Body of pancreas (tissue), 4 donors: ENCODE results near the gene NUP214. TPM values are rescaled to one million over a fixed set of nuclear protein-coding genes. Genes with fewer than 3 reads are reported as not detected.

Source experiments
- ATAC-seq: fragments of 150-250 bp; one replicate; pipeline ENCODE4 v1.9.1; 2016
- DNase-seq, 4 donors: peaks; one replicate each; pipeline ENCODE4 v3.0.0-alpha.2; 2019
- H3K27ac ChIP-seq, 4 donors: fragments of 200-600 bp; sonication (generic); 1 replicate in 3 of 4; 2 replicates in 1 of 4; pipeline versions ENCODE4 v1.5.1 to v1.6.1; 2016 to 2019; ENCODE audit warnings: mild to moderate bottlenecking in 1 of 4, mixed read lengths in 1 of 4, moderate library complexity in 1 of 4
- H3K27me3 ChIP-seq, 2 donors: fragments of 200-600 bp; sonication (generic); one replicate each; pipeline ENCODE4 v1.6.0; 2016; ENCODE audit warnings: mild to moderate bottlenecking in 1 of 2
- H3K36me3 ChIP-seq, 2 donors: fragments of 200-600 bp; sonication (generic); replicated peaks in 1 of 2; 2 replicates each; pipeline ENCODE4 v1.5.1; 2016; ENCODE audit warnings: low read depth in 2 of 2; ENCODE audit not compliant: insufficient read depth in 1 of 2
- H3K4me1 ChIP-seq: fragments of 200-600 bp; sonication (generic); one replicate; pipeline ENCODE4 v1.6.0; 2016
- H3K4me3 ChIP-seq, 2 donors: fragments of 200-600 bp; sonication (generic); 1 replicate in 1 of 2; 2 replicates in 1 of 2; pipeline ENCODE4 v1.5.1; 2016 to 2019
- H3K9me3 ChIP-seq, 3 donors: fragments of 200-600 bp; sonication (generic); 1 replicate in 2 of 3; 2 replicates in 1 of 3; pipeline ENCODE4 v1.5.1; 2016
- CTCF ChIP-seq, 7 experiments: fragments of 450-650 bp in 4 of 7; fragments of 200-600 bp in 3 of 7; sonication (generic) in 3 of 7; IDR thresholded peaks; one replicate each; pipeline ENCODE4 v1.5.1; 2016 to 2019; ENCODE audit warnings: antibody characterized with exemption in 7 of 7
- POLR2A ChIP-seq, 3 donors: fragments of 450-650 bp; IDR thresholded peaks; one replicate each; pipeline ENCODE4 v1.6.1; 2016; ENCODE audit warnings: antibody characterized with exemption in 3 of 3, mild to moderate bottlenecking in 2 of 3
- WGBS, 2 donors: methylation state at CpG; one replicate each; pipeline ENCODE4 v1.1.5; 2017; 5-methylcytosine and 5-hydroxymethylcytosine counted together
- intact Hi-C: fragments of 100-400 bp; cut with DNase I; formaldehyde crosslinking; loops from one replicate; pipeline ENCODE4 v1.15.1; 2023
- total RNA-seq, 2 donors: library from RNA; depleted of rRNA; stranded (reverse); fragments of >200 nt; gene quantifications; one replicate each; pipeline ENCODE4 v1.1.0, GENCODE V29; 2016

The NUP214 gene
- total RNA-seq, 2 donors from 2014 or later: 24.7 to 29.6 TPM

GRCh38 chr9:131258186-131258585 lies 132.8 kb downstream of the NUP214 start:
- ATAC-seq (no peak), DNase-seq (no peak)
- intact Hi-C loops: no loop called here
- Histone ChIP-seq H3K36me3 (no peaks in the 10 kb centered on the region), H3K9me3 (no peaks in the 10 kb centered on the region), H3K4me1 (no peaks in the 10 kb centered on the region), H3K4me3 (no peak overlapping the region), H3K27me3 (no peaks in the 10 kb centered on the region), H3K27ac (no peak overlapping the region)
- WGBS, 2 donors: 63 to 68% methylated on average over 12 to 14 of the region's 15 CpGs
- TF ChIP-seq POLR2A (IDR thresholded peaks at IDR 0.05) (no peak), CTCF (IDR thresholded peaks at IDR 0.05) (no peak)

GRCh38 chr9:131258698-131259431 lies 133.5 kb downstream of the NUP214 start:
- DNase-seq: no peak
- intact Hi-C loops: no loop called here

GRCh38 chr9:131259432-131259898 lies 134.1 kb downstream of the NUP214 start:
- Histone ChIP-seq H3K36me3 (no peaks in the 10 kb centered on the region), H3K27me3 (no peaks in the 10 kb centered on the region), H3K27ac (no peak overlapping the region), H3K9me3 (no peaks in the 10 kb centered on the region), H3K4me1 (no peaks in the 10 kb centered on the region), H3K4me3 (no peak overlapping the region)
- intact Hi-C loops: no loop called here
- DNase-seq: no peak
- TF ChIP-seq CTCF (IDR thresholded peaks at IDR 0.05): no peak
- no peak for TF ChIP-seq POLR2A (IDR thresholded peaks at IDR 0.05)
- ATAC-seq: no peak
- 88 to 90% methylated on average over 11 to 12 of the region's 12 CpGs for WGBS, 2 donors

More at GRCh38 chr9:131258698-131259431, 133.5 kb downstream of the NUP214 start:
- Histone ChIP-seq H3K27ac (no peak overlapping the region), H3K4me3 (no peak overlapping the region), H3K9me3 (no peaks in the 10 kb centered on the region), H3K36me3 (no peaks in the 10 kb centered on the region), H3K4me1 (no peaks in the 10 kb centered on the region), H3K27me3 (no peaks in the 10 kb centered on the region)
- 64 to 68% methylated on average over 20 to 25 of the region's 25 CpGs for WGBS, 2 donors
- TF ChIP-seq CTCF (IDR thresholded peaks at IDR 0.05) (no peak), POLR2A (IDR thresholded peaks at IDR 0.05) (no peak)
- ATAC-seq: no peak

GRCh38 chr9:131259916-131260597 lies 134.7 kb downstream of the NUP214 start:
- Histone ChIP-seq H3K9me3 (no peaks in the 10 kb centered on the region), H3K4me3 (no peak overlapping the region), H3K27ac (no peak overlapping the region), H3K36me3 (no peaks in the 10 kb centered on the region), H3K27me3 (no peaks in the 10 kb centered on the region), H3K4me1 (no peaks in the 10 kb centered on the region)
- DNase-seq (no peak), ATAC-seq (no peak)
- no peak for TF ChIP-seq POLR2A (IDR thresholded peaks at IDR 0.05)
- no peak for TF ChIP-seq CTCF (IDR thresholded peaks at IDR 0.05)
- WGBS, 2 donors: 74 to 82% methylated on average over 18 to 20 of the region's 20 CpGs
- intact Hi-C loops: no loop called here
